ENCODE data around the gene POLL. TPM values are rescaled to one million over a fixed set of nuclear protein-coding genes. Genes with fewer than 3 reads are reported as not detected.

The POLL gene
- total and polyA plus RNA-seq, 2 experiments from 2014 or later = 17.3 to 24.3 TPM

GRCh38 chr10:101609481-101609880, 21.4 kb upstream of the POLL start:
- Histone ChIP-seq H3K9me2 (ENCODE audit: insufficient read depth) (no peaks in the 10 kb centered on the region), H2AFZ (no peak overlapping the region), H3K4me1 (ENCODE audit: insufficient read depth) (peaks cover 7% of the 10 kb centered on the region), H3K27me3 (ENCODE audit: insufficient read depth) (no peaks in the 10 kb centered on the region), H3K4me2 (no peak overlapping the region), H3K27ac (ENCODE audit: low read depth) (no peak overlapping the region), H3F3A (replicated peaks; ENCODE audit: low read depth) (no peaks in the 10 kb centered on the region), H3K4me3 (no peak overlapping the region), H4K20me1 (replicated peaks; ENCODE audit: insufficient read depth) (no peaks in the 10 kb centered on the region), H3K36me3 (ENCODE audit: insufficient read depth) (no peaks in the 10 kb centered on the region), H3K79me2 (replicated peaks; ENCODE audit: insufficient read depth) (no peaks in the 10 kb centered on the region)
- Mint-ChIP-seq H3K9me3 (no peaks in the 10 kb centered on the region), H3K4me3 (no peak overlapping the region), H3K27ac (no peak overlapping the region), H3K36me3 (ENCODE audit: low read depth) (peaks cover 21% of the 10 kb centered on the region; the same call in 2 of the 3 replicates), H3K4me1 (peaks cover 21% of the 10 kb centered on the region), H3K27me3 (ENCODE audit: insufficient read depth, low read depth, poor library complexity) (peaks cover 7% of the 10 kb centered on the region)
- no peak for DNase-seq (ENCODE audit: low spot score)
- ATAC-seq = no peak
- TF ChIP-seq EZH2phosphoT487 (IDR thresholded peaks at IDR 0.05; ENCODE audit: unreplicated experiment) (no peak), ZNF114 (CRISPR knock-in tag; IDR thresholded peaks at IDR 0.05) (no peak), JUNB (IDR thresholded peaks at IDR 0.05; ENCODE audit: unreplicated experiment) (no peak)

- Histone ChIP-seq H3K4me3 (no peak overlapping the region), H3F3A (replicated peaks; ENCODE audit: low read depth) (no peaks in the 10 kb centered on the region), H3K9me2 (ENCODE audit: insufficient read depth) (no peaks in the 10 kb centered on the region), H3K4me1 (ENCODE audit: insufficient read depth) (no peaks in the 10 kb centered on the region), H2AFZ (no peak overlapping the region), H3K79me2 (replicated peaks; ENCODE audit: insufficient read depth) (no peaks in the 10 kb centered on the region), H4K20me1 (replicated peaks; ENCODE audit: insufficient read depth) (no peaks in the 10 kb centered on the region), H3K27ac (ENCODE audit: low read depth) (no peak overlapping the region), H3K27me3 (ENCODE audit: insufficient read depth) (no peaks in the 10 kb centered on the region), H3K4me2 (peak overlapping the region; percentile 38; the same call in 1 of the 2 replicates), H3K36me3 (ENCODE audit: insufficient read depth) (no peaks in the 10 kb centered on the region)
- ATAC-seq (peak; percentile 9; the same call in 2 of the 3 replicates), DNase-seq (ENCODE audit: low spot score) (peak; percentile 20)
- no peak overlapping the region for H3K27ac Mint-ChIP-seq
- no peaks in the 10 kb centered on the region for H3K9me3 Mint-ChIP-seq
- no peak overlapping the region for H3K4me3 Mint-ChIP-seq
- H3K36me3 Mint-ChIP-seq (ENCODE audit: low read depth) = peaks cover 21% of the 10 kb centered on the region; the same call in 2 of the 3 replicates
- peaks cover 10% of the 10 kb centered on the region; the same call in 2 of the 3 replicates for H3K4me1 Mint-ChIP-seq
- peaks cover 5% of the 10 kb centered on the region for H3K27me3 Mint-ChIP-seq (ENCODE audit: insufficient read depth, low read depth, poor library complexity)
- TF ChIP-seq POLR2AphosphoS5 (IDR thresholded peaks at IDR 0.05; ENCODE audit: low read depth) (no peak), ETS1 (IDR thresholded peaks at IDR 0.05) (no peak), NANOG (IDR thresholded peaks at IDR 0.05; ENCODE audit: borderline replicate concordance) (no peak), CREB1 (CRISPR knock-in tag; IDR thresholded peaks at IDR 0.05; ENCODE audit: low read depth) (no peak), JUNB (IDR thresholded peaks at IDR 0.05; ENCODE audit: unreplicated experiment) (no peak), ZNF331 (CRISPR knock-in tag; IDR thresholded peaks at IDR 0.05; ENCODE audit: low read depth) (no peak), STAT1 (IDR thresholded peaks at IDR 0.05; ENCODE audit: unreplicated experiment) (no peak), EZH2 (IDR thresholded peaks at IDR 0.05; ENCODE audit: low read depth, unreplicated experiment) (no peak), CTCF (conservative IDR thresholded peaks at IDR 0.05; ENCODE audit: low read depth in 2 of 2) (no peak), EZH2phosphoT487 (IDR thresholded peaks at IDR 0.05; ENCODE audit: unreplicated experiment) (no peak), REST (IDR thresholded peaks at IDR 0.05; ENCODE audit: unreplicated experiment) (no peak), ZNF114 (CRISPR knock-in tag; IDR thresholded peaks at IDR 0.05) (no peak)
These were observed 19.1 kb upstream of the POLL start for GRCh38 chr10:101607124-101607523.

Measured in GM23338 (cell line).